ENCODE measurements around the gene PRKCD. TPM values are rescaled to one million over a fixed set of nuclear protein-coding genes. Genes with fewer than 3 reads are reported as not detected.
A peak's percentile ranks its signal among the peaks of the same experiment; 100 is the strongest.

PRKCD gene
- total and polyA plus RNA-seq, 9 of the 15 experiments (the other 6 are each of a cell fraction or from before 2014, with no cell fraction given): 2.5 to 19.5 (median 6.1) TPM

- H3K36me3 ChIP-seq (ENCODE audit: control insufficient read depth, insufficient read depth, low read length): peaks cover 56% of the 10 kb centered on the region
- 85% methylated on average over 2 of the region's 9 CpGs for WGBS (ENCODE audit: insufficient coverage, low coverage, missing lambda C conversion rate)
- no peaks in the 10 kb centered on the region for H3K9me3 ChIP-seq (replicated peaks; ENCODE audit: control insufficient read depth, insufficient read depth, low read depth, low read length)
- DNase-seq (ENCODE audit: extremely low read depth in 1 of 4, low spot score in 3 of 4) (peak in 1 of 4 experiments; percentile 5), FAIRE-seq (no peak), ATAC-seq (no peak)
- no peaks in the 10 kb centered on the region for H3K79me2 ChIP-seq (ENCODE audit: control insufficient read depth, insufficient read depth, low read length)
- TF ChIP-seq POLR2G (IDR thresholded peaks at IDR 0.05; ENCODE audit: low read depth, low read length) (peak; percentile 58; the same call in 1 of the 2 replicates), NCOA4 (IDR thresholded peaks at IDR 0.05; ENCODE audit: partially characterized antibody) (no peak)
- in situ Hi-C loops (cut with MboI): no loop called here
- H3K9ac ChIP-seq (ENCODE audit: insufficient read depth in 1 of 2, low read depth in 2 of 2, low read length in 2 of 2): no peak overlapping the region
- H4K20me1 ChIP-seq (replicated peaks; ENCODE audit: control insufficient read depth, insufficient read depth, low read length): peaks cover 8% of the 10 kb centered on the region
- H3K4me3 ChIP-seq: no peak overlapping the region
- intact Hi-C loops (cut with micrococcal nuclease): loop anchor here (10.0 kb wide), 1 partner anchor 51 kb away; no protein-coding TSS in a partner anchor
- H3K9me1 ChIP-seq (ENCODE audit: control insufficient read depth, insufficient read depth, low read length): no peaks in the 10 kb centered on the region
- H2AFZ ChIP-seq (ENCODE audit: low read depth, low read length): no peak overlapping the region
- no peak overlapping the region for H3K27ac ChIP-seq (ENCODE audit: extremely low read depth, low read depth, low read length)
- peaks cover 0 to 3% of the 10 kb centered on the region in 2 experiments; a peak in 1 of 5 replicates for H3K4me1 ChIP-seq (replicated peaks in 1 of 2; ENCODE audit: control insufficient read depth in 2 of 2, insufficient read depth in 2 of 2, low read length in 2 of 2)
- no peak overlapping the region for H3K4me2 ChIP-seq (ENCODE audit: insufficient read depth, low read length)
- no peaks in the 10 kb centered on the region for H3K27me3 ChIP-seq (ENCODE audit: control insufficient read depth in 2 of 2, insufficient read depth in 2 of 2, low read length in 2 of 2)
- no TSS peak for BruUV-seq (replicated peaks)
- ChIA-PET CTCF (ENCODE audit: low intra/inter-chr PET ratio) (no interaction called here), POLR2A (interaction anchor here (0.6 to 0.7 kb wide), 2 partner anchors 11 to 1062 kb away, joined by 3 read pairs; no protein-coding TSS in a partner anchor)
Observed at GRCh38 chr3:53223541-53223966, 62.5 kb downstream of the PRKCD start.

GRCh38 chr3:53224026-53224425 lies 63.0 kb downstream of the PRKCD start:
- BruUV-seq (replicated peaks): no TSS peak
- Histone ChIP-seq H3K9me3 (replicated peaks; ENCODE audit: control insufficient read depth, insufficient read depth, low read depth, low read length) (no peaks in the 10 kb centered on the region), H3K4me2 (ENCODE audit: insufficient read depth, low read length) (no peak overlapping the region), H3K4me3 (no peak overlapping the region), H3K9me1 (ENCODE audit: control insufficient read depth, insufficient read depth, low read length) (no peaks in the 10 kb centered on the region), H3K36me3 (ENCODE audit: control insufficient read depth, insufficient read depth, low read length) (peaks cover 61% of the 10 kb centered on the region), H3K27ac (ENCODE audit: extremely low read depth, low read depth, low read length) (no peak overlapping the region), H2AFZ (ENCODE audit: low read depth, low read length) (no peak overlapping the region), H4K20me1 (replicated peaks; ENCODE audit: control insufficient read depth, insufficient read depth, low read length) (peaks cover 8% of the 10 kb centered on the region), H3K79me2 (ENCODE audit: control insufficient read depth, insufficient read depth, low read length) (no peaks in the 10 kb centered on the region), H3K27me3 (ENCODE audit: control insufficient read depth in 2 of 2, insufficient read depth in 2 of 2, low read length in 2 of 2) (no peaks in the 10 kb centered on the region), H3K9ac (ENCODE audit: insufficient read depth in 1 of 2, low read depth in 2 of 2, low read length in 2 of 2) (no peak overlapping the region), H3K4me1 (replicated peaks in 1 of 2; ENCODE audit: control insufficient read depth in 2 of 2, insufficient read depth in 2 of 2, low read length in 2 of 2) (peaks cover 0 to 3% of the 10 kb centered on the region in 2 experiments; a peak in 1 of 5 replicates)
- in situ Hi-C loops (cut with MboI) (no loop called here), intact Hi-C loops (cut with micrococcal nuclease) (loop anchor here (10.0 kb wide), 1 partner anchor 51 kb away; no protein-coding TSS in a partner anchor)
- no peak for FAIRE-seq
- ATAC-seq: no peak
- CTCF ChIA-PET (ENCODE audit: low intra/inter-chr PET ratio): no interaction called here
- POLR2A ChIA-PET: interaction anchor here (0.6 kb wide), 1 partner anchor 11 kb away, joined by 3 read pairs; no protein-coding TSS in a partner anchor
- WGBS (ENCODE audit: insufficient coverage, low coverage, missing lambda C conversion rate): 70% methylated on average over 5 of the region's 5 CpGs
- DNase-seq (ENCODE audit: extremely low read depth in 1 of 4, low spot score in 3 of 4): no peak
- TF ChIP-seq POLR2A (conservative IDR thresholded peaks at IDR 0.05) (0 out of 2 replicates have a peak, but pooled peaks have one; percentile 8), FUS (optimal IDR thresholded peaks at IDR 0.05; ENCODE audit: low read depth, low read length) (no peak), POLR2G (IDR thresholded peaks at IDR 0.05; ENCODE audit: low read depth, low read length) (peak; percentile 45; the same call in 1 of the 2 replicates), SAFB (IDR thresholded peaks at IDR 0.05; ENCODE audit: borderline replicate concordance, low read depth, low read length) (no peak), ZNF347 (CRISPR knock-in tag; IDR thresholded peaks at IDR 0.05; ENCODE audit: low read depth) (no peak)
